NCI-H510A treated with DMSO at 0.1 percent for 48 hours (cell line): Measurements from ENCODE around the gene DHH.

Experiments
- DNase-seq: peaks from one replicate; lab custom pipeline; 2025; lab: John Stamatoyannopoulos, UW

DHH gene

GRCh38 chr12:49050507-49051372 lies 43.9 kb downstream of the DHH start:
- DNase-seq: no peak

DNA sequence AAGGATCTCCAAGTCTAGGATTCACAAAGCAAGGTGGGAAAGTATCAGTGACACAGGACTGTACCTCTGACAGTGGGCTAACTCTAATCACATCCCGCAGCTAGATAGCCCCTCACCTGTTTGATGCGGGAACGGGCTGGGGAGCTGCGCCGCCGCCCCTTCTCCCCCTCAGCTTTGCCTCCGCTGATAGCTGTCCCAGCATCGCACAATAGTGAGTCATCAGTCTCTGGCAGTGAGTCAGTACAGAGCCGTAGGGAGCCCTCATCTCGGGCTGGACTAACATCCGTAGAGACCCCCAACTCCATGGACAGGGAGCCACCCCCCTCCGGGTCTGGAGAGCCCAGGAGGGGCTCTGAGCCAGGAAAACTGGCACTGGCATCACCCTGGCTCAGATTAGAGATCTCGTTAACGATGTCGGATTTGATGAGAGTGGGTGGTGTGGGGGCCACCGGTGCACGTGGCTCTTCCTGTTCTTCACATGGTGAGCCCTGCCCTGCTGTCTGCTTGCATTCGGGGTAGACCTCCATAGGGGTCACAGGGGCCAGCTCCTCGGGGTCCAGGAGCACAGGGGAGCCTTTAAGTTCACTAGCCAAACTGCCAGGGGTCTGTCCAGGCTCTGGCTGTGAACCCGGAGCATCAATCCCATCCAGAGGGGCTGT lies 44.9 kb downstream of the DHH start:
- no peak for DNase-seq

- DNase-seq: no peak
These were observed 45.6 kb downstream of the DHH start for GRCh38 chr12:49048953-49049352.

DNA sequence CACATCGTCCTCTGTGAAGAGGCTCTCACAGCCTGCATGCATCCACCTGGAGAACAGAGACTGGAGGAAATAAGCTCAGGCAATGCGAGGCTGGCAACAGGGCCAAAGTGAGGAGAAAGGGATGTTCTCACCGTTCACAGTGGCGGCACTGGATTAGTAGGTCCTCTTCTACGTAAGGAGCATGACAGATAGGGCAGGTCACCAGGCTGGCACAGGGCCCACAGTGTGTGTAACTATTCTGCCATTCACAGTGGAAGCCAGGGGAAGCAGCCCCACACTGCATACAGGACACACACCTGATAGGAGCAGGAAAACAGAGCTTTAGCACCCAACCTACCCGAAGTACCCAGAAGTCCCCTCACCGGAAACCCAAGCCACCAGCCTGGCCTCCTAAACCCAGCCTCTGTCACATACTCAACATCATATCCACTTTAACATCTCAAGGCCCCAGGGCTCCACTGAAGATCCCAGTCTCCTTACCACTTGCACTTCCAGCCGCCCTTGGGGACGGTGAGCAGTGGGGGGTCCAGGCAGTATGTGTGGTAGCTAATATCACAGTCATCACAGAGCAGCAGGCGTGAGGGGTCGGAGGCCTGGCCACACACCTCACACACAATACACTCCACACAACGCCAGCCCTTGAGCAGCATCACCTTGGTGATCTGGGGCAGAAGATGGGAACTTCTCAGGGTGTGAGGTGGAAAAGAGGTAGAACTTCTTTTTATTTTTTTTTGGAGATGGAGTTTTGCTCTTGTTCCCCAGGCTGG lies 48.3 kb downstream of the DHH start:
- DNase-seq: no peak

- DNase-seq: no peak
These were observed 49.9 kb downstream of the DHH start for GRCh38 chr12:49044660-49045059.

DNA sequence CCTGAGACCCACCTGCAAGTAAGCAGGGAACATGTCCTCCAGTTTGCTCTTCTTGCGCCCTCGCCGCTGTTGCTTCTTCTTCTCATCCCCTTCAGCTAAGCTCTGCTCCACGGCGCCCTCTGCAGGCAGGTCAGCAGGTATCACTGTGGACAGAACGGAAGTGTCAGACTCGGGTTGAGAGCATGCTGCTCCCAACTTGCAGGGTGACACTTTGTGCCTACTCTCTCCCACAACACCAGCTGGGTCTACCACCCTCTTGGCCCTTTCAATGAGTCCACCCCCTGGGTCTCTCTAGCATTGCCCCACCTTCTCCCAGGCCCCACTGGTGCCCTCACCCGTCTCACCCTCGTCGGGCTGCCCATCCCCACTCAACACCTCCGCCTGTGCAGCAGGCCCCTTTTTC lies 50.7 kb downstream of the DHH start:
- DNase-seq: peak; percentile 48

GRCh38 chr12:49043241-49043640 lies 51.4 kb downstream of the DHH start:
- DNase-seq: no peak

DNA sequence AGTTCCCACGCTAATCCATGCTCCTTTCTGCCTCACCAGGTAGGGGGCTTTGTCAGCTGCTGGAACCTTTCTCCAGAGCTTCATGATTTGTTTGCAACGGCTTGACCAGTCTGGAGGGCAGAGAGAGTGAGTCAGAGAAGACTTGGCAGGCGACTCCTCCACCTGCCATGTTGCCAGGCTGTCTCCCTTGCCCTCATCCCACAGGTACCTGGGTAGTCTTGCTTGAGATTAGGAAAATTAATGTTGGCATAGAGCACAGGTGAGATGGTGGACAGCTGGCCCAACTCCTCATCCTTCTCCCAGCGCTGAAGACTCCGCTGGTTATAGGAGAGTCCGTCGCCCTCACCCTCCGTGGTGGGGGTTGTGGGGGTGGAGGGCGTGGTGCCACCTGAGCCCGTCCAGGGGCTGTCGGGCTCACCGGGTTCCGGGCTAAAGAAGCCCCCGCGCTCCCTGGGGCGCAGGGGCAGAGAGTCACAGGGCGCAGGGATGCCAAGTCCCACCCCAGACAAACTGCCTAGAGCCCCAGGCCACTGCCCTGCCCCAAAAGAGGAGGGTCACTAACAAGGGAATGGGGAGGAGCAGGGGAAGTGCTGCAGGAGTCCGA lies 52.6 kb downstream of the DHH start:
- no peak for DNase-seq

- no peak for DNase-seq
These were observed 53.3 kb downstream of the DHH start for GRCh38 chr12:49041036-49041880.

DNA sequence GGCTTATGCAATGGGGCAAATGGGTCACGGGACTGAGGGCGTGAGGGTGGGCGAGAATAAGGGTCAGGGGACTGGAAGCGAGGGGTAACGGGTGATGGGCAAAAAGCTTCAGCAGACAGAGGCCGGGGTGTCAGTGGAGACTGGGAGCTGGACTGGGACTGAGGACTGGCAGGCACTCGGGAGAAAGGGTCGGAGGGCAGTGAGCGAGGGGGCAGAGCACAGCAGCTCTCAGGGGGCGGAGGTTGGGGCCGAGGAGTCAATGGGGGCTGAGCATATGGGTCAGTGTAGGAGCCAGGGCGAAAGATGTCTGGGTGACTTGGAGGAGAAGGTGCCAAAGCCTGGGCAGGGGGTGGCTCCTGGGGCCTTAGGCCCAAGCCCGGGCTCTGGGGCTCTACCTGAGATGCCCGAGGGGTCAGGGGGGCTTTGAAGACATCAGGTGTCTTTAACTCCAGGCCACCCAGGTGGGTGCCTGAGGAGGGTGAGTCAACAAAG lies 54.2 kb downstream of the DHH start:
- DNase-seq: no peak

DNA sequence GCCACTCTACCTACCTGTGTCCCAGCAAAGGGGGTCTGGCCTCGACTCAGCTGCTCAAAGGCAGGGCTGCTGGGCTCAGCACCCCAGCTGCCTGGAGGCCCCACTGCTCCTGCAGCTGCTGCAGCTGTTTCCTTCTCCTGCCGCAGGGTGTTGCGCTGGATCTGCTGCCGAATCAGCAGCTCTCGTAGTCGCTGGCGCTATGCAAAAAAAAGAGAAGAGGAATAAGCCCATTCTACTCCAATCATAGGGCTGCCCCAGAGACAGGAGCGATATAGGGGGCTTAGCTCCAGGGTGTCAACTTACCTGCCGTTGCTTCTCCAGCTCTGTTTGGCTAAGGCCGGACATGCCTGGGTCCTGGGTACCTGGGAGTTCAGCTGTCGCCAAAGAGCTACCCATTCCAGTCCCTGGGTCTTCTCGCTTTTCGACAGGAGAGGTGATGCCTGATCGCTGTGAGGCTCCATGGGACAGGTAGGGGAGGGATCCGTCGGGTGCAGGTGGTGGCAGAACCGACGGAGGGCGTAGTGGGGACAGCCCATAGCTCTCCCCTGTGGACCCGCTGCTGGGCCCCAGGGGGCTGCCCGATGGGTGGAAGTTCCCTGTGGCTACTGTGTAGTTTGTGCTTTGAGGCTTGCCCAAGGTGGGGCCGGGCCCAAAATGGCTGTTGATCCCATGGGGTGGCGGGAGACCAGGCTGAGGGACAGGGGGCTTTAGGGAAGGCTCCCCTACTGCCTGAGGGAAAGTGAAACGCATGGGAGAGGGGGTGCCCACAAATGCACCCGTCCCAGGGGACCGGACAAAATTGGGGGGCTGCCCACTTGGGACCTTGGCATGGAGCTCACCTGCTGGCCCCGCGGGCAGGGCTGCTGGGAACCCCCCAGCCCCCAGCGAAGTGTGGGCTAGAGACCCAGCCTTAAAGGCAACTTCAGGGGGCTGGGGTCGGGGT lies 54.9 kb downstream of the DHH start:
- DNase-seq: no peak

GRCh38 chr12:49038291-49038955 lies 56.2 kb downstream of the DHH start:
- no peak for DNase-seq

- no peak for DNase-seq
These were observed 56.7 kb downstream of the DHH start for GRCh38 chr12:49037947-49038237.

- no peak for DNase-seq
These were observed 57.3 kb downstream of the DHH start for GRCh38 chr12:49037111-49037946.
